Measurements from ENCODE around the gene TMEM115. TPM values are rescaled to one million over a fixed set of nuclear protein-coding genes. Genes with fewer than 3 reads are reported as not detected.

Gene TMEM115
- total and polyA plus RNA-seq, 9 of the 15 experiments (the other 6 are each of a cell fraction or from before 2014, with no cell fraction given) = 1.6 to 26.9 (median 14.1) TPM

- intact Hi-C loops (cut with micrococcal nuclease) = no loop called here
- Histone ChIP-seq H3K4me1 (replicated peaks in 1 of 2; ENCODE audit: control insufficient read depth in 2 of 2, insufficient read depth in 2 of 2, low read length in 2 of 2) (peaks cover 11 to 49% of the 10 kb centered on the region in 2 experiments; a peak in 4 of 5 replicates), H3K79me2 (ENCODE audit: control insufficient read depth, insufficient read depth, low read length) (peaks cover 26% of the 10 kb centered on the region), H3K4me2 (ENCODE audit: insufficient read depth, low read length) (peak overlapping the region; percentile 86), H3K4me3 (peak overlapping the region; percentile 72), H3K36me3 (ENCODE audit: control insufficient read depth, insufficient read depth, low read length) (peaks cover 44% of the 10 kb centered on the region; the same call in 2 of the 3 replicates), H3K9ac (ENCODE audit: insufficient read depth in 1 of 2, low read depth in 2 of 2, low read length in 2 of 2) (peak overlapping the region; percentile 73 to 93), H2AFZ (ENCODE audit: low read depth, low read length) (peak overlapping the region; percentile 98), H3K27me3 (ENCODE audit: control insufficient read depth in 2 of 2, insufficient read depth in 2 of 2, low read length in 2 of 2) (no peaks in the 10 kb centered on the region), H3K27ac (ENCODE audit: extremely low read depth, low read depth, low read length) (peak overlapping the region; percentile 77), H3K9me1 (ENCODE audit: control insufficient read depth, insufficient read depth, low read length) (peaks cover under 1% of the 10 kb centered on the region), H3K9me3 (replicated peaks; ENCODE audit: control insufficient read depth, insufficient read depth, low read depth, low read length) (no peaks in the 10 kb centered on the region; the same call in 1 of the 2 replicates), H4K20me1 (replicated peaks; ENCODE audit: control insufficient read depth, insufficient read depth, low read length) (no peaks in the 10 kb centered on the region; the same call in 1 of the 2 replicates)
- FAIRE-seq (no peak), DNase-seq (ENCODE audit: extremely low read depth in 1 of 4, low spot score in 3 of 4) (no peak), ATAC-seq (no peak; the same call in 2 of the 3 replicates)
- in situ Hi-C loops (cut with MboI) = no loop called here
- 0% methylated on average over 7 of the region's 7 CpGs for WGBS (ENCODE audit: insufficient coverage, low coverage, missing lambda C conversion rate)
- BruUV-seq (replicated peaks) = TSS peak; percentile 60
- ChIA-PET CTCF (ENCODE audit: low intra/inter-chr PET ratio) (no interaction called here), POLR2A (interaction anchor here (0.6 to 1.6 kb wide), 8 partner anchors 9 to 53 kb away, joined by 3 to 12 read pairs (median 3); partner anchors contain the start of genes HYAL3, NAA80, RASSF1 and TMEM115)
- TF ChIP-seq TFAM (CRISPR knock-in tag; conservative IDR thresholded peaks at IDR 0.05) (no peak), ZBTB43 (CRISPR knock-in tag; IDR thresholded peaks at IDR 0.05) (no peak), MEF2A (IDR thresholded peaks at IDR 0.05; ENCODE audit: control insufficient read depth, low read depth, low read length) (0 out of 2 replicates have a peak, but pooled peaks have one; percentile 40)
Observed at GRCh38 chr3:50350213-50350526, 9.2 kb downstream of the TMEM115 start.
